ENCODE data around the gene OR10A4.

- TF ChIP-seq CTCF (conservative IDR thresholded peaks at IDR 0.05; ENCODE audit: low read depth, low read length) (no peak), EZH2 (IDR thresholded peaks at IDR 0.05; ENCODE audit: borderline replicate concordance, low read depth, low read length, poor library complexity, severe bottlenecking) (no peak)
These were observed 43.1 kb upstream of the OR10A4 start for GRCh38 chr11:6833356-6833755.

Measured in A673 (cell line).